Cardiac fibroblast (primary cell): ENCODE measurements around the gene ERVK3-1.

Experiments
- DNase-seq, 2 donors: peaks; one replicate each; pipeline versions ENCODE4 v3.0.0 to v3.0.0-alpha.2; 2010; ENCODE audit warnings: low read depth in 2 of 2
- H3K4me3 ChIP-seq, 2 donors: replicated peaks in 1 of 2; 1 replicate in 1 of 2; 2 replicates in 1 of 2; pipeline ENCODE4 v1.5.1; 2011; ENCODE audit warnings: low read depth in 2 of 2, low read length in 2 of 2, mild to moderate bottlenecking in 2 of 2, moderate library complexity in 1 of 2
- CTCF ChIP-seq: IDR thresholded peaks from one replicate; pipeline ENCODE4 v1.5.1; 2011; ENCODE audit warnings: low read depth, mild to moderate bottlenecking, low read length, inconsistent platforms

ERVK3-1 gene

GRCh38 chr19:58355215-58355796, 50.1 kb downstream of the ERVK3-1 start:
- no peak overlapping the region for H3K4me3 ChIP-seq
- no peak for DNase-seq
- no peak for TF ChIP-seq CTCF

- no peak for TF ChIP-seq CTCF
- peak; percentile 45 to 53 for DNase-seq
Observed at GRCh38 chr19:58355908-58356765, 51.0 kb downstream of the ERVK3-1 start.

GRCh38 chr19:58356766-58357480, 51.7 kb downstream of the ERVK3-1 start:
- TF ChIP-seq CTCF, result no peak
- peak overlapping the region; percentile 15 to 28 for H3K4me3 ChIP-seq
- peak; percentile 27 to 38 for DNase-seq

More at GRCh38 chr19:58355908-58356765, 51.0 kb downstream of the ERVK3-1 start:
- peak overlapping the region; percentile 8 to 28 for H3K4me3 ChIP-seq

GRCh38 chr19:58357481-58358145, 52.4 kb downstream of the ERVK3-1 start:
- DNase-seq, result no peak
- TF ChIP-seq CTCF, result no peak
- no peak overlapping the region for H3K4me3 ChIP-seq

GRCh38 chr19:58361900-58362271, 56.7 kb downstream of the ERVK3-1 start:
- DNase-seq, result peak in 1 of 2 donors; percentile 67
- H3K4me3 ChIP-seq, result peak overlapping the region; percentile 62 to 63
- TF ChIP-seq CTCF, result peak; percentile 14

- H3K4me3 ChIP-seq, result peak within 1 kb of the TSS; percentile 62 to 63
- TF ChIP-seq CTCF, result no peak
- DNase-seq, result peak; percentile 98
Observed at GRCh38 chr19:58362272-58362994, 57.3 kb downstream of the ERVK3-1 start, which contains the start of gene ZNF497. TSS of gene ZNF497 (minus strand) at chr19:58362751. CDS start at chr19:58357635, 5,116 bp downstream.
